Testis (tissue), 3 donors: ENCODE results near the gene CRADD. TPM values are rescaled to one million over a fixed set of nuclear protein-coding genes. Genes with fewer than 3 reads are reported as not detected.

Experiments
- DNase-seq: peaks from one replicate; pipeline ENCODE4 v3.0.0-alpha.2; 2019
- H3K27ac ChIP-seq, 2 donors: fragments of 200-600 bp; sonication (generic); one replicate each; pipeline ENCODE4 v1.5.1; 2019
- H3K27me3 ChIP-seq: fragments of 200-600 bp; sonication (generic); one replicate; pipeline ENCODE4 v1.5.1; 2019
- H3K36me3 ChIP-seq: fragments of 200-600 bp; sonication (generic); one replicate; pipeline ENCODE4 v1.5.1; 2017; ENCODE audit warnings: low read depth; ENCODE audit errors: missing control alignments
- H3K4me1 ChIP-seq: fragments of 200-600 bp; sonication (generic); one replicate; pipeline ENCODE4 v1.5.1; 2019
- H3K4me3 ChIP-seq, 2 donors: fragments of 200-600 bp; sonication (generic); one replicate each; pipeline ENCODE4 v1.5.1; 2017 to 2019
- H3K9me3 ChIP-seq: fragments of 200-600 bp; sonication (generic); one replicate; pipeline ENCODE4 v1.5.1; 2017
- POLR2A ChIP-seq: fragments of 450-650 bp; IDR thresholded peaks from one replicate; pipeline ENCODE4 v1.6.1; 2017; ENCODE audit warnings: antibody characterized with exemption, mild to moderate bottlenecking, moderate library complexity
- WGBS, 2 donors: methylation state at CpG; one replicate each; pipeline ENCODE4 v1.1.5; 2018; 5-methylcytosine and 5-hydroxymethylcytosine counted together
- intact Hi-C: fragments of 100-400 bp; cut with DNase I; formaldehyde crosslinking; loops from one replicate; pipeline ENCODE4 v1.15.1; 2023; ENCODE audit warnings: low total_unique reads
- polyA plus RNA-seq: library from polyadenylated mRNA; stranded (reverse); fragments of 350-450 nt; fragmentation: Illumina TruSeq; extraction: RNeasy Lipid Tissue Mini Kit (QIAGEN cat#74804); gene quantifications from one replicate; pipeline ENCODE4 v1.2.3, GENCODE V29; 2014; ENCODE audit warnings: low read depth, low replicate concordance; ENCODE audit not compliant: insufficient read depth
- total RNA-seq, 2 donors: library from RNA; depleted of rRNA; stranded (reverse); fragments of >200 nt; gene quantifications; one replicate each; pipeline ENCODE4 v1.2.3, GENCODE V29; 2016
- TF ChIP-seq, protein P1 (sequence below), 3 experiments: fragments of 450-650 bp in 2 of 3; fragments of 200-600 bp in 1 of 3; sonication (generic) in 1 of 3; IDR thresholded peaks; one replicate each; pipeline ENCODE4 v1.5.1; 2016 to 2019; ENCODE audit warnings: antibody characterized with exemption in 3 of 3, mild to moderate bottlenecking in 2 of 3, moderate library complexity in 1 of 3

CRADD gene
- total and polyA plus RNA-seq, 3 donors from 2014 or later = 43.2 to 53.0 (median 46.0) TPM

DNA sequence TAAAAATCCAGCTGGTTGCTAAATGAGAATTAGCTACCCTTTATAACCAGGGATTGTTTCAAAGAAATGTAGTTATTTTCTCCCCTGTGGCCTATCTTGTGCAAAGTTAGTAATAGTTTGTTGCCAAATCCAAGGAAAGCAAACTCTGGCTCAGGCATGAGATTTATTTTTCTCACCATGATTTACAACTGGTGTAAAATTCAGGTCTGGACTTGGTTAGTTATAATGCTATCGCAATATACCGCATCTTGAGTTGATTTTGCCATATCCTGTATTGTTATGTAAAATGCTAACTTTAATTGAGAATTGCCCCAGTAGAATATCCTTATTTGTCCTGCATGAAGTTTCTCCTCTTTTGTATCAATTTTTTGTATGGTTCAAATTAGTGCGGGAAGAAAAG lies 135.5 kb downstream of the CRADD start:
- 50 to 58% methylated on average over 3 of the region's 3 CpGs for WGBS, 2 donors
- Histone ChIP-seq H3K27me3 (no peaks in the 10 kb centered on the region), H3K9me3 (no peaks in the 10 kb centered on the region), H3K4me1 (peaks cover 33% of the 10 kb centered on the region), H3K4me3 (no peak overlapping the region), H3K36me3 (no peaks in the 10 kb centered on the region), H3K27ac (peak overlapping the region; percentile 91 to 94)
- intact Hi-C loops = no loop called here
- TF ChIP-seq, protein P1, sequence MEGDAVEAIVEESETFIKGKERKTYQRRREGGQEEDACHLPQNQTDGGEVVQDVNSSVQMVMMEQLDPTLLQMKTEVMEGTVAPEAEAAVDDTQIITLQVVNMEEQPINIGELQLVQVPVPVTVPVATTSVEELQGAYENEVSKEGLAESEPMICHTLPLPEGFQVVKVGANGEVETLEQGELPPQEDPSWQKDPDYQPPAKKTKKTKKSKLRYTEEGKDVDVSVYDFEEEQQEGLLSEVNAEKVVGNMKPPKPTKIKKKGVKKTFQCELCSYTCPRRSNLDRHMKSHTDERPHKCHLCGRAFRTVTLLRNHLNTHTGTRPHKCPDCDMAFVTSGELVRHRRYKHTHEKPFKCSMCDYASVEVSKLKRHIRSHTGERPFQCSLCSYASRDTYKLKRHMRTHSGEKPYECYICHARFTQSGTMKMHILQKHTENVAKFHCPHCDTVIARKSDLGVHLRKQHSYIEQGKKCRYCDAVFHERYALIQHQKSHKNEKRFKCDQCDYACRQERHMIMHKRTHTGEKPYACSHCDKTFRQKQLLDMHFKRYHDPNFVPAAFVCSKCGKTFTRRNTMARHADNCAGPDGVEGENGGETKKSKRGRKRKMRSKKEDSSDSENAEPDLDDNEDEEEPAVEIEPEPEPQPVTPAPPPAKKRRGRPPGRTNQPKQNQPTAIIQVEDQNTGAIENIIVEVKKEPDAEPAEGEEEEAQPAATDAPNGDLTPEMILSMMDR (IDR thresholded peaks at IDR 0.05) = no peak
- no peak for TF ChIP-seq POLR2A
- no peak for DNase-seq

- intact Hi-C loops = no loop called here
- Histone ChIP-seq H3K9me3 (no peaks in the 10 kb centered on the region), H3K27me3 (no peaks in the 10 kb centered on the region), H3K36me3 (no peaks in the 10 kb centered on the region), H3K4me1 (peaks cover 38% of the 10 kb centered on the region), H3K27ac (peak overlapping the region; percentile 91 to 94), H3K4me3 (no peak overlapping the region)
- DNase-seq = peak; percentile 36
- TF ChIP-seq POLR2A = no peak
- WGBS, 2 donors = 26 to 40% methylated on average over 3 of the region's 3 CpGs
Measured at GRCh38 chr12:93813186-93813585, 136.0 kb downstream of the CRADD start.

DNA sequence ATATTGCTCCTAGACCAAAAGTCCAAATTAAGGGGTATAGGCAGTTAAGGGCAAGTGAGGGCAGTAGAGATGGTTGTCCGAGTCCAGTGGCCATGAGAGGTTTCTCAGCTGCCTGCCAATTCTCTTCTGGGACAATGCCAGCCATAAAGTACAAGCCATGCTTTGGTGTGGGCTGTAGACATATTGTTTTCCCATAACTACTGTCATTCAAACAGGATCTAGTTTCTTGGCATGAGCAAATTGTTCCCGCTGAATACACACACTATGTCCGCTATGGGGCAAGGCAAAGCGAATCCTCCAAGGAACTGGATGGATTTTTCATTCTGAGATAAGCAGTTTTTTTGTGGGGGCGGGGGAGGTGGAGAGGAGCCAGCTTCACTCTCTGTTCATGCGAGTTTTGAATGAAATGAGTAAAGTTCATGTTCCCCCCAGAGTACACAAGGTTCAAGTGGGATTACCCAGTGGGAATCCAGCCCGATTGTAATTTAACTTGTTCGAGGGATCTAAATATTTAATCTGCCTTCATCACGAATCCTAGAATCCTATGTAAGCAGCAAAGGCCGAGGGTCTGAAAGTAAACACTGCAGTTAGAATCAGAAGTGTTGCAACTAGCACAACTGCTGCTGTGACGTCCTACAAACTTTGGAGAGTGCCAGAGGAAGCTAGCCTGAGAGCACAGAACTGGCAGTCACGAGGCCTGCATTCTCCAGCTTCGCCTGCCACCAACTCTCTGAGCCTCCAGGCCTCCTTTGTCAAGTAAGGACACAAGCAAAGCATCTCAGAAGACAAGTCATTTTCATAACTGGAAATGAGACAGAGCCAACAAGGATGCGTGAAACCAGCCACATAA lies 137.0 kb downstream of the CRADD start:
- Histone ChIP-seq H3K9me3 (no peaks in the 10 kb centered on the region), H3K27me3 (no peaks in the 10 kb centered on the region), H3K36me3 (no peaks in the 10 kb centered on the region), H3K4me3 (no peak overlapping the region), H3K4me1 (peaks cover 48% of the 10 kb centered on the region), H3K27ac (peak overlapping the region; percentile 91 to 94)
- WGBS, 2 donors = 24 to 38% methylated on average over 14 of the region's 14 CpGs
- TF ChIP-seq POLR2A = no peak
- TF ChIP-seq, protein P1 (IDR thresholded peaks at IDR 0.05) = no peak
- peak; percentile 91 for DNase-seq
- intact Hi-C loops = no loop called here

DNA sequence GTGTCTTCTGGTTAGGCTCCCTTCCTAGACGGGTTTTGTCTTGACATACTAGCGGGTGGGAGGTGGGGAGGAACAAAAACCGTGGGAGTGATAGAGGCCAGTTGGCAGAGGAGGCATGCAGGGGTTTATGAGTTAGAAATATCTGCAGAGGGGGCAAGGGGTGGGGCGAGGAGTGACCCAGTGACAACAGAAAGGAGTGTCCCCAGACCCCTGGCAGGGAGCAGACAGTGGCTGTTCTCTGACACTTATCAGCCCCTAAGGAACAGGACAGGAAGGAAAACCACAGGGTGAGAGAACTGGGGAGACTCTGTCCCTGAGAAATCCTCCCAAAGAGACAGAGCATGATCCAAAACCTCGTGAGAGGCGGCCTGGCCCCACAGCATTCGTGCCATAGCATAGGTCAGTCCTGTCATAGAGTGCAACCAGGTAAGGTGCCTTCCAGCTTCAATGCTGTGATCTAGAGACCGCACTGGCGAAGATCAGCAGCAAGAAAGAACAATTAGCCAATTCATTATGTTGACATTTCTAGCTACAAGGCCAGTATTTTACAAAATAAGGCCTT lies 141.4 kb downstream of the CRADD start:
- 46 to 48% methylated on average over 9 of the region's 9 CpGs for WGBS, 2 donors
- intact Hi-C loops = no loop called here
- H3K4me3 ChIP-seq = no peak overlapping the region
- peaks cover 42% of the 10 kb centered on the region for H3K4me1 ChIP-seq
- TF ChIP-seq, protein P1 (IDR thresholded peaks at IDR 0.05) = no peak
- TF ChIP-seq POLR2A = no peak
- no peak for DNase-seq
- peak overlapping the region; percentile 16 to 74 for H3K27ac ChIP-seq
- H3K9me3 ChIP-seq = no peaks in the 10 kb centered on the region
- no peaks in the 10 kb centered on the region for H3K27me3 ChIP-seq
- H3K36me3 ChIP-seq = no peaks in the 10 kb centered on the region

- TF ChIP-seq, protein P1 (IDR thresholded peaks at IDR 0.05) = no peak
- TF ChIP-seq POLR2A = no peak
- Histone ChIP-seq H3K4me1 (peaks cover 37% of the 10 kb centered on the region), H3K4me3 (no peak overlapping the region), H3K9me3 (no peaks in the 10 kb centered on the region), H3K27ac (peak overlapping the region; percentile 16 to 74), H3K27me3 (no peaks in the 10 kb centered on the region), H3K36me3 (no peaks in the 10 kb centered on the region)
- peak; percentile 64 for DNase-seq
- intact Hi-C loops = no loop called here
- WGBS, 2 donors = 34 to 44% methylated on average over 4 of the region's 4 CpGs
Measured at GRCh38 chr12:93819050-93819491, 141.9 kb downstream of the CRADD start.
